ENCODE results near the gene STIMATE. TPM values are rescaled to one million over a fixed set of nuclear protein-coding genes. Genes with fewer than 3 reads are reported as not detected.

The STIMATE gene
- total RNA-seq, 4 donors from 2014 or later = 15.9 to 25.7 (median 19.3) TPM

DNA sequence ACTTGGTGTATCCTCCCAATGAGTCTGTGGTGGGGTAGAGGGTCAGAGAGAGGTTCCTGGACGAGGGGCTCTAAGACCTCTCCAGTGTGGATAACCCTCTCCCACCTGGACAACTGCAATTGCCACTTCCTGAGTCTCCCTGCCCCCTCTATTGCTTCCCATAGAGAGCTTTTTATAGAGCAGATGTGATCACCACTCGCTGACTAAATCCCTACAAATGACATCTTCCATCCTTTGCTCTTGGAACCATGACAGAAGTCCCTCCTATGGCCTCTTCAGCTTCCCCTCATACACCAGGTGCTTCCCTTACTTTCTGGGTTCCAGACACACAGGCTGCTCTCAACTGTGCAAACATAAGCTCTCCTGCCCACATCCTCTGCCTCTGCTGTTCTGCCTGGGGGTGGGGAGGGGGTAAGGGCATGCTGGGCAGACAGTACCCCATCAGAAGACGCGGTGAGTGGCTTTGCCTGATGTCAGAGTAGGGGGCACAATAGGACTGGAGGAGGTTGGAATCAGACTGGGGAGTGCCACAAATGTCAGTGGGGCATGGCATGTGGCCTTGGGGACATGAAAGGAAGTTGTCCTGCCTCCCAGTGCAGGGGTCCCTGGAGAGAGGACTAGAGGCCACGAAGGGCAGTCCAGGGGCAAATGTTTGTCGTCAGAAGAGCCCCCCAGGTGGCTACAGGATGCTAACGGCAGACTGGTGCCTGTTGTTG, 87.5 kb downstream of the STIMATE start:
- H3K36me3 ChIP-seq = no peaks in the 10 kb centered on the region
- H3K27ac ChIP-seq = no peak overlapping the region
- no peak overlapping the region for H3K4me3 ChIP-seq
- no peak for DNase-seq (ENCODE audit: low spot score in 2 of 2)
- H3K9me3 ChIP-seq = no peaks in the 10 kb centered on the region
- TF ChIP-seq POLR2A (IDR thresholded peaks at IDR 0.05) = no peak
- TF ChIP-seq, protein P1, sequence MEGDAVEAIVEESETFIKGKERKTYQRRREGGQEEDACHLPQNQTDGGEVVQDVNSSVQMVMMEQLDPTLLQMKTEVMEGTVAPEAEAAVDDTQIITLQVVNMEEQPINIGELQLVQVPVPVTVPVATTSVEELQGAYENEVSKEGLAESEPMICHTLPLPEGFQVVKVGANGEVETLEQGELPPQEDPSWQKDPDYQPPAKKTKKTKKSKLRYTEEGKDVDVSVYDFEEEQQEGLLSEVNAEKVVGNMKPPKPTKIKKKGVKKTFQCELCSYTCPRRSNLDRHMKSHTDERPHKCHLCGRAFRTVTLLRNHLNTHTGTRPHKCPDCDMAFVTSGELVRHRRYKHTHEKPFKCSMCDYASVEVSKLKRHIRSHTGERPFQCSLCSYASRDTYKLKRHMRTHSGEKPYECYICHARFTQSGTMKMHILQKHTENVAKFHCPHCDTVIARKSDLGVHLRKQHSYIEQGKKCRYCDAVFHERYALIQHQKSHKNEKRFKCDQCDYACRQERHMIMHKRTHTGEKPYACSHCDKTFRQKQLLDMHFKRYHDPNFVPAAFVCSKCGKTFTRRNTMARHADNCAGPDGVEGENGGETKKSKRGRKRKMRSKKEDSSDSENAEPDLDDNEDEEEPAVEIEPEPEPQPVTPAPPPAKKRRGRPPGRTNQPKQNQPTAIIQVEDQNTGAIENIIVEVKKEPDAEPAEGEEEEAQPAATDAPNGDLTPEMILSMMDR (IDR thresholded peaks at IDR 0.05) = no peak
- TF ChIP-seq EP300 (IDR thresholded peaks at IDR 0.05) = no peak
- TF ChIP-seq POLR2AphosphoS5 (IDR thresholded peaks at IDR 0.05) = no peak
- H3K27me3 ChIP-seq = no peaks in the 10 kb centered on the region
- no peaks in the 10 kb centered on the region for H3K4me1 ChIP-seq
- WGBS = 73% methylated on average over 6 of the region's 7 CpGs

DNA sequence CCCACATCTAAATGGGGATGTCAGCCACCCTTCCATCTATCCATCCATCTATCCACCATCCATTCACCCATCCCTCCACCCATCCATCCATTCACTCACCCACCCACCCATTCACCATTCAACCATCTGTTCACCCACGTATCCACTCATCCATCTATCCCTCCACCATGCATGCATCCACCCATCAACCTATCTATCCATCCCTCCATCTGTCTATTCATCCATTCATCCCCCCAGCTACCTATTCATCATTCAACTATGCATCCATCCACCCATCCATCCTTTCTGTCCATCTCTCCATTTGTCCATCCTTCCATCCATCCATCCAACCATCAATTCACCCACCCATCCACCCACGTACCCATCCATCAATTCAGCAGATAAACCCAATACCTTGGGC, 88.2 kb downstream of the STIMATE start:
- DNase-seq (ENCODE audit: low spot score in 2 of 2) = no peak
- Histone ChIP-seq H3K27me3 (no peaks in the 10 kb centered on the region), H3K9me3 (no peaks in the 10 kb centered on the region), H3K4me1 (no peaks in the 10 kb centered on the region), H3K36me3 (no peaks in the 10 kb centered on the region), H3K4me3 (no peak overlapping the region), H3K27ac (no peak overlapping the region)
- TF ChIP-seq, protein P1 (IDR thresholded peaks at IDR 0.05) = no peak
- TF ChIP-seq POLR2A (IDR thresholded peaks at IDR 0.05) = no peak
- no peak for TF ChIP-seq POLR2AphosphoS5 (IDR thresholded peaks at IDR 0.05)
- WGBS = 84% methylated on average over 2 of the region's 2 CpGs

DNA sequence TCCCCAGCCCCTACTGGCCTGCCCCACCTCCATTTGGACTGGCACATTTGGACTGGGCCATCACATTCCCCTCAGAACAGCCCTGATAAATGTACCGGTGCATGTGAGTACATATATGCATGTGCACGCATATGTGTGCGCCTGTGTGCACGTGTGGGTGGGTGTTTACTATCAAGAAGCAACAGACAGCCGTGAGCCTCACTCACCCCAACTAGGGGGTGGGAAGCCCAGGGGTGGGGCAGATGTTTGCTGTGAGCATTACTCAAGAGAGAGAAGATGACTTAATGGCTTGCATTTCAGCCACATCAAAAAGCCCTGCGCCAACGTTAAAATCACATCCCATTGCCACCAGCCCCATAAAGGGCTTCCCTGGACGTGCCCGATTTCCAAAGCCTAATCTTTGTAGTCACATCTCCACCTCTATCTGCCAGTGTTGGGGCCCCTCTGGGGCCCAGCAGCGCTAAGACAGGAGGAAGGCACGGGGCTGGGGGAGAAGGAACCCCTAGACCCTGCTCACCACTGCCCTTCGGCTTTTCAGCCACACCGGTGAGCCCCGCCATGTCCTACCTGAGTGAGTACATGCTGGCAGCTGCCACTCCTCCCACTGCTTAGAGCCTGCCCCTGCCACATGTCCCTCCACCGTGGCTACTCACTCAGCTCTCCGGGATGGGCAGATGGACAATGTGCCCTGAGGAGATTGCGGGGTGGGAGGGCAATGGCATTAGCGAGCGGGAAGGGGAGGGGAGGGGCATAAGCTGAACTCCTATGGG, 91.9 kb downstream of the STIMATE start:
- WGBS = 75% methylated on average over 18 of the region's 19 CpGs
- TF ChIP-seq EP300 (IDR thresholded peaks at IDR 0.05) (no peak), POLR2AphosphoS5 (IDR thresholded peaks at IDR 0.05) (no peak), POLR2A (IDR thresholded peaks at IDR 0.05) (no peak)
- TF ChIP-seq, protein P1 (IDR thresholded peaks at IDR 0.05) = no peak
- no peak for DNase-seq (ENCODE audit: low spot score in 2 of 2)
- H3K27ac ChIP-seq = no peak overlapping the region
- no peaks in the 10 kb centered on the region for H3K27me3 ChIP-seq
- no peaks in the 10 kb centered on the region for H3K4me1 ChIP-seq
- H3K4me3 ChIP-seq = no peak overlapping the region
- H3K36me3 ChIP-seq = no peaks in the 10 kb centered on the region
- no peaks in the 10 kb centered on the region for H3K9me3 ChIP-seq

DNA sequence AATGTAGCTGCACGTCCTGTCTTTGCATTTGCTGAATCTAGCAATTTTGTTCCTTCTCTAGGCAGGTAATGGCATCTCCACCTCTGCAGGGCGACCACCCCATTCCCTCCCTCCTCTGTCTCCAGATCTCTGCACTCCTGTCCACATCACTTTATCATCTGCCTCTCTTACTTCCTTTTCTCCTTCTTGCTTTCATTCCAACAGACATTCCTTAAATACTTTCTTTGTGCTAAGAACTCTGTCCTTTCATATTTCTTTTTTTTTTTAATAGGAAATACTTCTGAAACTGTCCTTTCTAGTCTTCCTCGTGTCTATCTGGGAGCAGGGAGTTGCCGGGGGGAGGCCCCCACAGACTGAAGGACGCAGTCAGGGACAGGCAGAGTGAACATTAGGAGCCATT, 95.5 kb downstream of the STIMATE start:
- WGBS = 50% methylated on average over 5 of the region's 5 CpGs
- H3K36me3 ChIP-seq = no peaks in the 10 kb centered on the region
- H3K4me3 ChIP-seq = no peak overlapping the region
- DNase-seq (ENCODE audit: low spot score in 2 of 2) = no peak
- H3K27me3 ChIP-seq = no peaks in the 10 kb centered on the region
- H3K27ac ChIP-seq = no peak overlapping the region
- H3K4me1 ChIP-seq = no peaks in the 10 kb centered on the region
- no peaks in the 10 kb centered on the region for H3K9me3 ChIP-seq
- TF ChIP-seq POLR2AphosphoS5 (IDR thresholded peaks at IDR 0.05) (no peak), POLR2A (IDR thresholded peaks at IDR 0.05) (no peak), EP300 (IDR thresholded peaks at IDR 0.05) (no peak)

DNA sequence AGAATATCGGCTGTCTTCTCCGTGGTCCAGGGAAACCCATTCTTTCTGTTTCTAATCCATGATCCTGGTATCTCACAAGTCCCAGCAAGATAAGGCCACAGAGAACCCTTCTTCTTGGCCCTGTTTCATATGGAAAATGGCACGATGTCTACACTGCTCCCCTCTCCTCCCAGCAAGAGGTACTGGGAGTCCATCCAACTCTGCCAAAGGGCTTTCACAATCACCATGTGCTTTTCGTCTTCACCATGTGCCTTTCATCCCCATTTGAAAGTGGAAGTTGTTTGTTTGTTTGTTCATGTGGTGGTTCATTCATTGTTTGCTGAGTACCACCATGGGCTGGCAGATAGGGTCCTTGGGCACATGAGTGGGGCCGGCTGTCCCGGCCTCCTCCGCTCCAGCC, 97.3 kb downstream of the STIMATE start:
- Histone ChIP-seq H3K36me3 (no peaks in the 10 kb centered on the region), H3K4me3 (no peak overlapping the region), H3K27me3 (no peaks in the 10 kb centered on the region), H3K27ac (no peak overlapping the region), H3K4me1 (no peaks in the 10 kb centered on the region), H3K9me3 (no peaks in the 10 kb centered on the region)
- DNase-seq (ENCODE audit: low spot score in 2 of 2) = no peak
- 67% methylated on average over 7 of the region's 7 CpGs for WGBS
- TF ChIP-seq EP300 (IDR thresholded peaks at IDR 0.05) = no peak
- TF ChIP-seq, protein P1 (IDR thresholded peaks at IDR 0.05) = no peak
- TF ChIP-seq POLR2AphosphoS5 (IDR thresholded peaks at IDR 0.05) = no peak
- TF ChIP-seq POLR2A (IDR thresholded peaks at IDR 0.05) = no peak
